Suprapubic skin (tissue), 4 donors: ENCODE data around the gene STIM2.

Source experiments
- CTCF ChIP-seq, 2 donors: fragments of 200-600 bp in 1 of 2; fragments of 450-650 bp in 1 of 2; sonication (generic) in 1 of 2; IDR thresholded peaks; one replicate each; pipeline ENCODE4 v1.5.1; 2016 to 2019; ENCODE audit warnings: antibody characterized with exemption in 2 of 2, mild to moderate bottlenecking in 1 of 2, moderate library complexity in 1 of 2
- EP300 ChIP-seq: sonication (generic); formaldehyde crosslinking; IDR thresholded peaks from one replicate; pipeline ENCODE4 v1.6.1; 2017; ENCODE audit warnings: antibody characterized with exemption
- POLR2A ChIP-seq, 2 donors: fragments of 450-650 bp; IDR thresholded peaks; one replicate each; pipeline ENCODE4 v1.6.1; 2017; ENCODE audit warnings: antibody characterized with exemption in 2 of 2, mild to moderate bottlenecking in 2 of 2, moderate library complexity in 2 of 2
- POLR2AphosphoS5 ChIP-seq, 3 donors: sonication (generic); formaldehyde crosslinking; IDR thresholded peaks; one replicate each; pipeline ENCODE4 v1.6.1; 2017; ENCODE audit warnings: antibody characterized with exemption in 3 of 3

- TF ChIP-seq CTCF (IDR thresholded peaks at IDR 0.05) = no peak
- TF ChIP-seq EP300 = no peak
- no peak for TF ChIP-seq POLR2A (IDR thresholded peaks at IDR 0.05)
- TF ChIP-seq POLR2AphosphoS5 (IDR thresholded peaks at IDR 0.05) = no peak
Observed at GRCh38 chr4:27016551-27016950, 155.9 kb downstream of the STIM2 start.
